Activated naive CD4-positive, alpha-beta T cell treated with anti-CD3 and anti-CD28 coated beads, Interleukin-2, amount 50 U/mL, for 24 hours (primary cell): ENCODE measurements around the gene VSIG4.
A peak's percentile ranks its signal among the peaks of the same experiment; 100 is the strongest.

Experiments used
- H3K27ac Mint-ChIP-seq: one replicate; pipeline ENCODE4 v1.8.0; 2021; ENCODE audit warnings: mild to moderate bottlenecking, mixed read lengths
- H3K27me3 Mint-ChIP-seq: one replicate; pipeline ENCODE4 v1.8.0; 2021; ENCODE audit warnings: mixed read lengths
- H3K36me3 Mint-ChIP-seq: one replicate; pipeline ENCODE4 v1.8.0; 2021; ENCODE audit warnings: mixed read lengths
- H3K4me1 Mint-ChIP-seq: one replicate; pipeline ENCODE4 v1.8.0; 2021; ENCODE audit warnings: mixed read lengths
- H3K4me3 Mint-ChIP-seq: one replicate; pipeline ENCODE4 v1.8.0; 2021; ENCODE audit warnings: mild to moderate bottlenecking, mixed read lengths
- H3K9me3 Mint-ChIP-seq: one replicate; pipeline ENCODE4 v1.8.0; 2021; ENCODE audit warnings: mixed read lengths

VSIG4 gene

GRCh38 chrX:66004928-66005829 lies 34.7 kb downstream of the VSIG4 start:
- Mint-ChIP-seq H3K27ac (peak overlapping the region; percentile 95), H3K4me1 (peaks cover 73% of the 10 kb centered on the region), H3K36me3 (no peaks in the 10 kb centered on the region), H3K9me3 (peaks cover 5% of the 10 kb centered on the region), H3K27me3 (no peaks in the 10 kb centered on the region), H3K4me3 (peak overlapping the region; percentile 47)

- Mint-ChIP-seq H3K36me3 (no peaks in the 10 kb centered on the region), H3K9me3 (peaks cover 5% of the 10 kb centered on the region), H3K27ac (no peak overlapping the region), H3K4me1 (peaks cover 86% of the 10 kb centered on the region), H3K27me3 (no peaks in the 10 kb centered on the region), H3K4me3 (peak overlapping the region; percentile 47)
Measured at GRCh38 chrX:66002824-66003680, 36.8 kb downstream of the VSIG4 start.

GRCh38 chrX:66001596-66001995 lies 38.3 kb downstream of the VSIG4 start:
- H3K4me3 Mint-ChIP-seq = no peak overlapping the region
- H3K36me3 Mint-ChIP-seq = no peaks in the 10 kb centered on the region
- H3K9me3 Mint-ChIP-seq = peaks cover 5% of the 10 kb centered on the region
- H3K27me3 Mint-ChIP-seq = no peaks in the 10 kb centered on the region
- peaks cover 76% of the 10 kb centered on the region for H3K4me1 Mint-ChIP-seq
- no peak overlapping the region for H3K27ac Mint-ChIP-seq

- Mint-ChIP-seq H3K9me3 (peaks cover 5% of the 10 kb centered on the region), H3K36me3 (no peaks in the 10 kb centered on the region), H3K4me3 (no peak overlapping the region), H3K27ac (no peak overlapping the region), H3K4me1 (peaks cover 70% of the 10 kb centered on the region), H3K27me3 (no peaks in the 10 kb centered on the region)
Measured at GRCh38 chrX:66000628-66001272, 39.1 kb downstream of the VSIG4 start.

- H3K36me3 Mint-ChIP-seq = no peaks in the 10 kb centered on the region
- H3K27ac Mint-ChIP-seq = peak overlapping the region; percentile 55
- peaks cover 3% of the 10 kb centered on the region for H3K9me3 Mint-ChIP-seq
- H3K4me1 Mint-ChIP-seq = peaks cover 65% of the 10 kb centered on the region
- H3K27me3 Mint-ChIP-seq = no peaks in the 10 kb centered on the region
- H3K4me3 Mint-ChIP-seq = peak overlapping the region; percentile 19
Measured at GRCh38 chrX:66000178-66000577, 39.7 kb downstream of the VSIG4 start.

- Mint-ChIP-seq H3K27ac (no peak overlapping the region), H3K9me3 (no peaks in the 10 kb centered on the region), H3K4me3 (no peak overlapping the region), H3K4me1 (peaks cover 59% of the 10 kb centered on the region), H3K27me3 (no peaks in the 10 kb centered on the region), H3K36me3 (no peaks in the 10 kb centered on the region)
Measured at GRCh38 chrX:65999563-66000148, 40.2 kb downstream of the VSIG4 start.

- Mint-ChIP-seq H3K27ac (no peak overlapping the region), H3K4me1 (peaks cover 57% of the 10 kb centered on the region), H3K27me3 (no peaks in the 10 kb centered on the region), H3K36me3 (no peaks in the 10 kb centered on the region), H3K4me3 (no peak overlapping the region), H3K9me3 (no peaks in the 10 kb centered on the region)
Measured at GRCh38 chrX:65999029-65999562, 40.8 kb downstream of the VSIG4 start.

GRCh38 chrX:65997978-65998717 lies 41.7 kb downstream of the VSIG4 start:
- no peaks in the 10 kb centered on the region for H3K9me3 Mint-ChIP-seq
- no peak overlapping the region for H3K4me3 Mint-ChIP-seq
- peaks cover 56% of the 10 kb centered on the region for H3K4me1 Mint-ChIP-seq
- no peaks in the 10 kb centered on the region for H3K36me3 Mint-ChIP-seq
- no peaks in the 10 kb centered on the region for H3K27me3 Mint-ChIP-seq
- H3K27ac Mint-ChIP-seq = no peak overlapping the region

- no peak overlapping the region for H3K27ac Mint-ChIP-seq
- peaks cover 25% of the 10 kb centered on the region for H3K4me1 Mint-ChIP-seq
- H3K27me3 Mint-ChIP-seq = no peaks in the 10 kb centered on the region
Measured at GRCh38 chrX:65994519-65995506, 45.1 kb downstream of the VSIG4 start.

GRCh38 chrX:65993915-65994460 lies 45.9 kb downstream of the VSIG4 start:
- Mint-ChIP-seq H3K4me3 (no peak overlapping the region), H3K4me1 (peaks cover 20% of the 10 kb centered on the region), H3K9me3 (no peaks in the 10 kb centered on the region), H3K27ac (no peak overlapping the region), H3K36me3 (no peaks in the 10 kb centered on the region), H3K27me3 (no peaks in the 10 kb centered on the region)

More at GRCh38 chrX:65994519-65995506, 45.1 kb downstream of the VSIG4 start:
- no peaks in the 10 kb centered on the region for H3K36me3 Mint-ChIP-seq
- no peak overlapping the region for H3K4me3 Mint-ChIP-seq
- no peaks in the 10 kb centered on the region for H3K9me3 Mint-ChIP-seq

GRCh38 chrX:65993332-65993731 lies 46.5 kb downstream of the VSIG4 start:
- Mint-ChIP-seq H3K4me1 (peaks cover 14% of the 10 kb centered on the region), H3K9me3 (no peaks in the 10 kb centered on the region), H3K36me3 (no peaks in the 10 kb centered on the region), H3K27ac (peak overlapping the region; percentile 3), H3K27me3 (no peaks in the 10 kb centered on the region), H3K4me3 (no peak overlapping the region)

- Mint-ChIP-seq H3K4me3 (no peak overlapping the region), H3K27ac (peak overlapping the region; percentile 7), H3K9me3 (no peaks in the 10 kb centered on the region), H3K36me3 (no peaks in the 10 kb centered on the region), H3K4me1 (peaks cover 32% of the 10 kb centered on the region), H3K27me3 (no peaks in the 10 kb centered on the region)
Measured at GRCh38 chrX:65990702-65991101, 49.2 kb downstream of the VSIG4 start.

- H3K4me3 Mint-ChIP-seq = no peak overlapping the region
- no peaks in the 10 kb centered on the region for H3K9me3 Mint-ChIP-seq
- no peaks in the 10 kb centered on the region for H3K36me3 Mint-ChIP-seq
- H3K4me1 Mint-ChIP-seq = peaks cover 23% of the 10 kb centered on the region
- H3K27me3 Mint-ChIP-seq = no peaks in the 10 kb centered on the region
- H3K27ac Mint-ChIP-seq = peak overlapping the region; percentile 30
Measured at GRCh38 chrX:65987811-65988210, 52.1 kb downstream of the VSIG4 start.
